ENCODE measurements around the gene CYB5D1.

GRCh38 chr17:7852262-7852670 is 5.5 kb upstream of the CYB5D1 start:
- TF ChIP-seq POLR2AphosphoS5 (IDR thresholded peaks at IDR 0.05) (no peak), POLR2A (IDR thresholded peaks at IDR 0.05; ENCODE audit: low read depth) (no peak)
- TF ChIP-seq, protein P1, sequence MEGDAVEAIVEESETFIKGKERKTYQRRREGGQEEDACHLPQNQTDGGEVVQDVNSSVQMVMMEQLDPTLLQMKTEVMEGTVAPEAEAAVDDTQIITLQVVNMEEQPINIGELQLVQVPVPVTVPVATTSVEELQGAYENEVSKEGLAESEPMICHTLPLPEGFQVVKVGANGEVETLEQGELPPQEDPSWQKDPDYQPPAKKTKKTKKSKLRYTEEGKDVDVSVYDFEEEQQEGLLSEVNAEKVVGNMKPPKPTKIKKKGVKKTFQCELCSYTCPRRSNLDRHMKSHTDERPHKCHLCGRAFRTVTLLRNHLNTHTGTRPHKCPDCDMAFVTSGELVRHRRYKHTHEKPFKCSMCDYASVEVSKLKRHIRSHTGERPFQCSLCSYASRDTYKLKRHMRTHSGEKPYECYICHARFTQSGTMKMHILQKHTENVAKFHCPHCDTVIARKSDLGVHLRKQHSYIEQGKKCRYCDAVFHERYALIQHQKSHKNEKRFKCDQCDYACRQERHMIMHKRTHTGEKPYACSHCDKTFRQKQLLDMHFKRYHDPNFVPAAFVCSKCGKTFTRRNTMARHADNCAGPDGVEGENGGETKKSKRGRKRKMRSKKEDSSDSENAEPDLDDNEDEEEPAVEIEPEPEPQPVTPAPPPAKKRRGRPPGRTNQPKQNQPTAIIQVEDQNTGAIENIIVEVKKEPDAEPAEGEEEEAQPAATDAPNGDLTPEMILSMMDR (IDR thresholded peaks at IDR 0.05): no peak

Data from esophagus muscularis mucosa (tissue), 3 donors.